Adrenal gland (tissue), 12 donors: ENCODE results near the gene ITPR3. TPM values are rescaled to one million over a fixed set of nuclear protein-coding genes. Genes with fewer than 3 reads are reported as not detected.

Source experiments
- DNase-seq, 7 donors: peaks; one replicate each; pipeline ENCODE4 v3.0.0-alpha.2; 2019 to 2020
- H3K27ac ChIP-seq, 5 donors: fragments of 200-600 bp; sonication (generic) in 4 of 5; 1 replicate in 3 of 5; 2 replicates in 2 of 5; pipeline versions ENCODE4 v1.5.1 to v1.8.0; 2016 to 2020; ENCODE audit warnings: mild to moderate bottlenecking in 1 of 5
- H3K27me3 ChIP-seq: fragments of 200-600 bp; 2 replicates; pipeline ENCODE4 v1.8.0; 2021
- H3K36me3 ChIP-seq, 2 donors: fragments of 200-600 bp; replicated peaks in 1 of 2; 1 replicate in 1 of 2; 2 replicates in 1 of 2; pipeline versions ENCODE4 v1.5.1 to v1.8.0; 2018 to 2022
- H3K4me1 ChIP-seq, 2 donors: fragments of 200-600 bp; replicated peaks in 1 of 2; 1 replicate in 1 of 2; 2 replicates in 1 of 2; pipeline versions ENCODE4 v1.5.1 to v1.8.0; 2018 to 2021
- H3K4me3 ChIP-seq, 4 donors: fragments of 200-600 bp; sonication (generic) in 3 of 4; one replicate each; pipeline ENCODE4 v1.5.1; 2016 to 2018
- H3K9me3 ChIP-seq, 3 donors: fragments of 200-600 bp; sonication (generic) in 1 of 3; replicated peaks in 1 of 3; 1 replicate in 2 of 3; 2 replicates in 1 of 3; pipeline versions ENCODE4 v1.5.1 to v1.8.0; 2016 to 2021
- POLR2A ChIP-seq, 2 donors: fragments of 450-650 bp; IDR thresholded peaks; one replicate each; pipeline ENCODE4 v1.6.1; 2017; ENCODE audit warnings: antibody characterized with exemption in 2 of 2, mild to moderate bottlenecking in 2 of 2, moderate library complexity in 1 of 2
- WGBS, 4 donors: extraction: QIAGEN DNeasy Blood & Tissue Kit in 2 of 4; methylation state at CpG; one replicate each; pipeline versions ENCODE4 v1.1.5 to v1.1.7; 2013 to 2017; 5-methylcytosine and 5-hydroxymethylcytosine counted together
- intact Hi-C, 2 donors: fragments of 100-400 bp; cut with DNase I; formaldehyde crosslinking; loops; one replicate each; pipeline versions ENCODE4 v1.14.1 to v1.15.0; 2022 to 2023
- polyA plus RNA-seq, 3 donors: library from polyadenylated mRNA; stranded (reverse); fragments of 200-250 nt in 2 of 3; fragments of 350-450 nt in 1 of 3; fragmentation: Illumina TruSeq in 1 of 3; extraction: RNeasy Lipid Tissue Mini Kit (QIAGEN cat#74804) in 1 of 3; gene quantifications; one replicate each; pipeline ENCODE4 v1.2.3, GENCODE V29; 2013 to 2014
- total RNA-seq, 9 donors: library from RNA; depleted of rRNA in 4 of 9; stranded (reverse); fragments of >200 nt in 4 of 9; fragments of 120-200 nt in 1 of 9; fragmentation: NEBNext Ultra II Directional in 1 of 9; extraction: Animal tissue kit (Norgen Biotek cat#: 25700) in 1 of 9; gene quantifications; one replicate each; pipeline versions ENCODE4 v1.1.0 to v1.2.4, GENCODE V29; 2013 to 2023
- TF ChIP-seq, protein P1 (sequence below), 6 experiments: fragments of 450-650 bp in 4 of 6; fragments of 200-600 bp in 2 of 6; sonication (generic) in 1 of 6; IDR thresholded peaks; 1 replicate in 5 of 6; 2 replicates in 1 of 6; pipeline versions ENCODE4 v1.5.1 to v1.8.0; 2016 to 2021; ENCODE audit warnings: antibody characterized with exemption in 6 of 6, mild to moderate bottlenecking in 2 of 6, moderate library complexity in 1 of 6
- donor health status: healthy with polysubstance abuse.
- donor health status: Bipolar disorder and iron deficiency.
- donor health status: DM: yes; HTN: yes; CAD: no.
- donor health status: DM: no; HTN: no; CAD: no.
- donor health status: DM: no; HTN: no; CAD: no.
- donor health status: DM: yes; HTN: yes; CAD: no.

The ITPR3 gene
- total and polyA plus RNA-seq, 12 donors: 1.3 to 38.1 (median 23.9) TPM

DNA sequence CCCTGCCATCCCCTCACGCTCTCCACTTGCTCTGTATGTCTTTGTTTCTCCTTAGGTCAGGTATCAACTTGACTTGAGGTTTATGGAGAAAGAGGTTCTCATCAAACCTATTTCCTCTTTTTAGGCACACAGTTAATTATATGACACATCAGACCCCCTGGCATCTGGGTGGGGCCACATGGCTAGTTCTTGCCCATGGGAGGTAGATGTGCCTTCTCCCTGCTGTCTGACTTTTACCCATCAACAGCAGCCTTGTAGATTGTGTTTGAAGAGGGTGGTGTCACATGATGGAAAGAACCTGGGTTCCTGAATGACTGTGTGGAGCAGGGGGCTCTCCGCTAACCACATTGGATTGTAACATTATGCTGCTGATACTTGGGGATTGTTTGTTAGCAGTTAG lies 97.6 kb downstream of the ITPR3 start:
- Histone ChIP-seq H3K27me3 (no peaks in the 10 kb centered on the region), H3K4me3 (no peak overlapping the region), H3K4me1 (peaks cover 0 to 5% of the 10 kb centered on the region in 2 donors), H3K9me3 (no peaks in the 10 kb centered on the region), H3K36me3 (no peaks in the 10 kb centered on the region), H3K27ac (no peak overlapping the region)
- TF ChIP-seq, protein P1, sequence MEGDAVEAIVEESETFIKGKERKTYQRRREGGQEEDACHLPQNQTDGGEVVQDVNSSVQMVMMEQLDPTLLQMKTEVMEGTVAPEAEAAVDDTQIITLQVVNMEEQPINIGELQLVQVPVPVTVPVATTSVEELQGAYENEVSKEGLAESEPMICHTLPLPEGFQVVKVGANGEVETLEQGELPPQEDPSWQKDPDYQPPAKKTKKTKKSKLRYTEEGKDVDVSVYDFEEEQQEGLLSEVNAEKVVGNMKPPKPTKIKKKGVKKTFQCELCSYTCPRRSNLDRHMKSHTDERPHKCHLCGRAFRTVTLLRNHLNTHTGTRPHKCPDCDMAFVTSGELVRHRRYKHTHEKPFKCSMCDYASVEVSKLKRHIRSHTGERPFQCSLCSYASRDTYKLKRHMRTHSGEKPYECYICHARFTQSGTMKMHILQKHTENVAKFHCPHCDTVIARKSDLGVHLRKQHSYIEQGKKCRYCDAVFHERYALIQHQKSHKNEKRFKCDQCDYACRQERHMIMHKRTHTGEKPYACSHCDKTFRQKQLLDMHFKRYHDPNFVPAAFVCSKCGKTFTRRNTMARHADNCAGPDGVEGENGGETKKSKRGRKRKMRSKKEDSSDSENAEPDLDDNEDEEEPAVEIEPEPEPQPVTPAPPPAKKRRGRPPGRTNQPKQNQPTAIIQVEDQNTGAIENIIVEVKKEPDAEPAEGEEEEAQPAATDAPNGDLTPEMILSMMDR (IDR thresholded peaks at IDR 0.05): no peak
- TF ChIP-seq POLR2A (IDR thresholded peaks at IDR 0.05): no peak
- DNase-seq: no peak
- intact Hi-C loops: no loop called here
- WGBS, 4 donors: 86 to 94% (median 93%) methylated on average over 2 of the region's 2 CpGs

DNA sequence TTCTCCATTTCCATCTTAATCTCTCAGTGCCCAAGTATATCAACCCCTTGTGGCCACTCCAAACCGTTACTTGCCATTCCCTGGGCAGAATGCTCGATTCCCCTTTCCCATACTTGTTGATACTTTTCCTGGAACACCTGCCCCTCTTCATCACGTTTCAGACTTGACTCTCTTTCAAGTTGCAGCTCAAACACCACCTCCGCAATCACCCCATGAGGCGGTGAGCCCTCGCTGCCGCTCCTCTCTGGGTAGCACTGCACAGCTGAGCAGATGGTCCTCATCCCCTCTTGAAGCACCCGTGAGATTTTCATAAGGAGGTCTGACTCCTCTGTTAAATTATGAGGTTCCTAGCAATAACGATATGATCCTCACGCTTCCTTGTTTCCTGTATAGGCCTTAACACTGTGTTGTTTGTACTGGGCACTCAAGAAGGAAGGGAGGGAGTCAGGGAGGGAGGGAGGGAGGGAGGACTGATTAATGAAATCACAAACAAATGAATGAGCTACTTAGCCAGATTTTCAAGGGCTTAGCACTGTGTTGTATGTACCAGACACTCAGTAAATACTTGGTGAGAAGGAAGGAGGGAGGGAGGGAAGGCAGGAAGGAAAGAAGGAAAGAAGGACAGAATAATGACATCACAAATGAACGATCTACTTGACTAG lies 98.3 kb downstream of the ITPR3 start:
- TF ChIP-seq, protein P1 (IDR thresholded peaks at IDR 0.05): no peak
- TF ChIP-seq POLR2A (IDR thresholded peaks at IDR 0.05): no peak
- intact Hi-C loops: no loop called here
- Histone ChIP-seq H3K36me3 (no peaks in the 10 kb centered on the region), H3K4me3 (no peak overlapping the region), H3K4me1 (peaks cover 0 to 6% of the 10 kb centered on the region in 2 donors), H3K9me3 (no peaks in the 10 kb centered on the region), H3K27me3 (no peaks in the 10 kb centered on the region), H3K27ac (no peak overlapping the region)
- no peak for DNase-seq
- WGBS, 4 donors: 81 to 84% (median 83%) methylated on average over 11 of the region's 11 CpGs

DNA sequence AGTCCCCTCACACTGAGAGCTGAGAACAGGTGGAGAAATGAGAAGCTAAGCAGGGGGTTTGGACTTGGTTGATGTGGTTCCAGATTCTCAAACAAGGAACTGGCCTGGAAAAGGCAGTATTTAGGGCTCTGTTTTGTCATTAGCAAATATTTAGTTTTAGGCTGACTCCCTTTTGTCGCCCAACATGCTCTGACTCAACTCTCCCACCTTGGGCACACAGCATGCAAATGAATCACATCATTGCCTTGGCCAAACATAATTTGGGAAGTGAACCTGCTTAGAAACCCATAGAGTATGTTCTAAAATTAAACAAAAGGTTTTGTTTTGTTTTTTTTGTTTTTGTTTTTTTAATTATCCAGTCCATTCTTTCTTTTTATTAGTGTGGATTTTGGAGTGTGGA lies 99.9 kb downstream of the ITPR3 start:
- H3K4me1 ChIP-seq: peaks cover 0 to 6% of the 10 kb centered on the region in 2 donors
- no peak for DNase-seq
- H3K36me3 ChIP-seq: no peaks in the 10 kb centered on the region
- H3K27ac ChIP-seq: no peak overlapping the region
- no peaks in the 10 kb centered on the region for H3K9me3 ChIP-seq
- 77 to 86% (median 79%) methylated on average over 1 of the region's 1 CpG for WGBS, 4 donors
- H3K4me3 ChIP-seq: no peak overlapping the region
- TF ChIP-seq, protein P1 (IDR thresholded peaks at IDR 0.05): no peak
- TF ChIP-seq POLR2A (IDR thresholded peaks at IDR 0.05): no peak
- intact Hi-C loops: no loop called here
- H3K27me3 ChIP-seq: no peaks in the 10 kb centered on the region

DNA sequence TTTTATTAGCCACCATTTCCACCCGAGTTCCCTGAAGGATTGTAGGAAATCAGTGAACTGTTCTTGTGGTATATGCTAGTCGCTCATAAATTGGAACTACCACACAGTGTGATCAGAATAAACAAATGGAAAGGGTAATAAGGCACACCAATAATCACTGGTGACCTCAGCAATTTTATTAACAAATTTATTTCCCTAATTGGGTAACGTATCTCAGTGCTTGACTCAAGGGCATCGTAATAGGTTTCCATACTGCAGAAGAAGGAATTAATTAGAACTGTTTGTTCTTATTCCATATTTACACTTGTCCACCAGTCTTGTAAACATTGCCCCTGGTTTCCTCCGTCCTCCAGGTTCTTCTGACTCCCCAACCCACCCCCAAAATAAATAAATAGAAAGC lies 100.4 kb downstream of the ITPR3 start:
- 48 to 85% (median 55%) methylated on average over 5 of the region's 5 CpGs for WGBS, 4 donors
- H3K4me3 ChIP-seq: no peak overlapping the region
- no peak for TF ChIP-seq POLR2A (IDR thresholded peaks at IDR 0.05)
- TF ChIP-seq, protein P1 (IDR thresholded peaks at IDR 0.05): no peak
- no peak overlapping the region for H3K27ac ChIP-seq
- H3K27me3 ChIP-seq: no peaks in the 10 kb centered on the region
- H3K36me3 ChIP-seq: no peaks in the 10 kb centered on the region
- intact Hi-C loops: no loop called here
- peaks cover 0 to 6% of the 10 kb centered on the region in 2 donors for H3K4me1 ChIP-seq
- H3K9me3 ChIP-seq: no peaks in the 10 kb centered on the region
- DNase-seq: no peak
